ENCODE data around the gene ENPP5.

GRCh38 chr6:46218457-46218856, 47.7 kb upstream of the ENPP5 start:
- TF ChIP-seq, protein P1, sequence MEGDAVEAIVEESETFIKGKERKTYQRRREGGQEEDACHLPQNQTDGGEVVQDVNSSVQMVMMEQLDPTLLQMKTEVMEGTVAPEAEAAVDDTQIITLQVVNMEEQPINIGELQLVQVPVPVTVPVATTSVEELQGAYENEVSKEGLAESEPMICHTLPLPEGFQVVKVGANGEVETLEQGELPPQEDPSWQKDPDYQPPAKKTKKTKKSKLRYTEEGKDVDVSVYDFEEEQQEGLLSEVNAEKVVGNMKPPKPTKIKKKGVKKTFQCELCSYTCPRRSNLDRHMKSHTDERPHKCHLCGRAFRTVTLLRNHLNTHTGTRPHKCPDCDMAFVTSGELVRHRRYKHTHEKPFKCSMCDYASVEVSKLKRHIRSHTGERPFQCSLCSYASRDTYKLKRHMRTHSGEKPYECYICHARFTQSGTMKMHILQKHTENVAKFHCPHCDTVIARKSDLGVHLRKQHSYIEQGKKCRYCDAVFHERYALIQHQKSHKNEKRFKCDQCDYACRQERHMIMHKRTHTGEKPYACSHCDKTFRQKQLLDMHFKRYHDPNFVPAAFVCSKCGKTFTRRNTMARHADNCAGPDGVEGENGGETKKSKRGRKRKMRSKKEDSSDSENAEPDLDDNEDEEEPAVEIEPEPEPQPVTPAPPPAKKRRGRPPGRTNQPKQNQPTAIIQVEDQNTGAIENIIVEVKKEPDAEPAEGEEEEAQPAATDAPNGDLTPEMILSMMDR (IDR thresholded peaks at IDR 0.05), result no peak
- TF ChIP-seq POLR2A (IDR thresholded peaks at IDR 0.05), result no peak

Measured in body of pancreas (tissue), 4 donors.